HG02763 (cell line): Measurements from ENCODE around the gene ADM2.

Experiments used
- ATAC-seq: cut with Tn5 transposase; IDR thresholded peaks from one replicate; pipeline ENCODE4 v1.9.1; 2021; ENCODE audit warnings: mild to moderate bottlenecking, moderate library complexity; ENCODE audit not compliant: unreplicated experiment

The ADM2 gene

DNA sequence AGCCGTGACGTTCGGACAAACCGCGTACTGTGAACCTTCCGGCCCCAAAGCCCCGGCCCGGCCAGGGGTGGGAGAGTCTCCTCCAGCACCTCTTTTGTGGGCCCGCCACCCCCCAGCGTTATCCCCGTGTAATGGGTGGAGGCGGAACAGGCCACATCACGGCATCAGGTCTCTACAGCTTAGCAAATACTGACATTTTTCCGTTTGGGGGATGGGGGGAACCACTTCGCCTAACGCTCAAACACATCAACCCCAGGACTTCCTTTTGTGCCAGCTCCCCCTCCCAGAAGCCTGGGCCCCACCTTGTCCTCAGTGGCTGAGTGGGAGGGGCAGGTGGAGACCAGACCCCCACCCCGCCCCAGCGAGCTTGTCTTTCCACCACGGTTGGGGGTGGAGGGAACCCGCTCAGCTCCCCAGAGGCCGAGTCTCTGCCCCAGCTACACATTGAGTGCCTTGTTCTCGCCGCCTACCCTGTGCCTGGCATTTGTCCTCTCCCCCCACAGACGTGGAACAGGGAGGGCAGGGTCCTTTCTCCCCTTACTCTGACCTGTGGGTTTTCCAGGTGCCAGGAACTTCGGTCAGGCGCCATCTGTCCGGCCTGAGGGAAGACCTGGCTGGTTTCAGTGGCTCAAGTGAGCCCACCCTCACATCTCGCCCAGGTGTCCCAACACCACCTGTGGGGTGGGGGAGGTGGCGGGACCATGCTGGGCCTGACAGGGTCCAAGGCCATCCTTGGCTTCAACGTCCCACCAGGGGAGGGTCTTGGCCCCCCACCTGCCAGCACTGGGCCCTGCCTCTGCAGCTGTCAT is 36.1 kb upstream of the ADM2 start:
- no peak for ATAC-seq

DNA sequence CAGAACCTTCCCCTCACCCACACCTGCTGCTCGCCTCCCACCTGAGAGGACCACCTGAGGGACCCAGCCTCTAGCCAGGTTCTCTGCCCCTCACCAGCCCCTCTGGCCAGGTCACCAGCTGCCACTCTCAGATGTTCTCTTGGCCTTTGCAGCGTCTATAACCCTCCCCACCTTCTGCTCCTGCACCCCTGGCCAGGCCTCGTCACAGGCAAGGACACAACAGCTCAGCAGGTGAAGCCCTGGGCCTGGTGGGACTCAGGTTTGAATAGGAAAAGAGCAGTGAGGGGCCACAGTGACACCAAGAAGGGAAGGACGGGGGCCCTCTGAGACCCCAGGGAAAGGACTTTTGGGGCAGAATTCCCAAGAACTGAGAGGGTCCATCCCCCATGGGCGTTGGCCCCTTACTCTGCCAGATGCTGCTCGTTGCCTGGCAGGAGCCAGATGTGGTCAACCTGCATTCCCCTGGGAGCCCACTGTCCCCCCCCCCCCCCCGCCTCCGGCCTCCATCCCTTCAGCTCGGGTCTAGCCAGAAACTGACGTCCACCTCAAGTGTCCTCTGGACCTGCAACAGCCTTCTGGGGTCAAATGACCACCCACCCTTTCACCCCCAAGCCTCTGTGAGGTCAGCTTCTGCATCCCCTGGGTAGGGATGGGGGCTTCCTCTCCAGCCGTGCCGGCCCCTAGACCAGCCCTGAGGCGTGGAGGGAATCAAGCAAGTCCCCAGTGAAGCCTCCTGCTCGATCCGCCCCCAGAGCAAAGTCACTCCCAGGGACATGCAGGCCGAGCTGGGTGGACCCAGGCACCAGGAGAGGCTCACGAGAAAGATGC is 35.2 kb upstream of the ADM2 start:
- ATAC-seq = no peak

DNA sequence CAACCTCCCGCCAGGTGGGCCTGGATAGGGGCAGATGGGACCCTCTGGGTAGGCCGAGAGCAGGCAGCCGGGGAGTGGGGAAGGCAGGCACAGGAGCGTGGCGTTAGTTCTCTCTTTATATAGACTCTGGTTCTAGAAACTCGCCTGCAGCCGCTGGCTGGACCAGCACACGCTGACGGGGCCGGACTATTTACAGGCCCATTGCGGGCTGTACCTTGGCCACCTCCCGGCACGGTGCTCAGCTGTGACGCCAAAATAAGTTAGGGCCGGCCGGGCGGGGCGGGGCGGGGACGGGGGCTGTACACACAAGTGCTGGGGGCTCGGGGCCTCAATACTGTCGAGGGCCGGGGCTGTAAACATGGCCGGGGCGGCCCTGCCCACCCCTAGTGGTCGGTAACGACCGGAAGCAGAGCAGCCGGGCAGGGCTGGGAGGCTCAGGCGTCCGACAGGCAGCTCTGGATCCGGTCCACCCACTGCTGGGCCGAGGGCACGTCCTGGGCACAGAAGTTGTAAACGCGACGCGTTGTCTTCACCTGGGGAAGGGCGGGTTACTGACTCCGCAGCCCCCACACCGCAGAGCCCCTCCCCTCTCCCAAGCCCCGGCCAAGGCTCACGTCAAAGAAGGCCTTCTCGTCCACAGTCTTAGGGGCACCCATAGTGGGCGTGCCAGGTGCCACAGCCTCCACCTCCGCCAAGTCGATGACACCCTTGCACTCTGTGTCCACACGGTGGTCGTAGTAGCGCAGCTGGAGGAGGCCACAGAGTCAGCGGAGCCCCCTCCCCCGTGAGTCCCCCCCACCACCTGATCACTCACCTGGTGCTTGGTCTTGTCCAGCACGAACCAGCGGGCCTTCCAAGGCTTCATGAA is 34.4 kb upstream of the ADM2 start:
- ATAC-seq = no peak

DNA sequence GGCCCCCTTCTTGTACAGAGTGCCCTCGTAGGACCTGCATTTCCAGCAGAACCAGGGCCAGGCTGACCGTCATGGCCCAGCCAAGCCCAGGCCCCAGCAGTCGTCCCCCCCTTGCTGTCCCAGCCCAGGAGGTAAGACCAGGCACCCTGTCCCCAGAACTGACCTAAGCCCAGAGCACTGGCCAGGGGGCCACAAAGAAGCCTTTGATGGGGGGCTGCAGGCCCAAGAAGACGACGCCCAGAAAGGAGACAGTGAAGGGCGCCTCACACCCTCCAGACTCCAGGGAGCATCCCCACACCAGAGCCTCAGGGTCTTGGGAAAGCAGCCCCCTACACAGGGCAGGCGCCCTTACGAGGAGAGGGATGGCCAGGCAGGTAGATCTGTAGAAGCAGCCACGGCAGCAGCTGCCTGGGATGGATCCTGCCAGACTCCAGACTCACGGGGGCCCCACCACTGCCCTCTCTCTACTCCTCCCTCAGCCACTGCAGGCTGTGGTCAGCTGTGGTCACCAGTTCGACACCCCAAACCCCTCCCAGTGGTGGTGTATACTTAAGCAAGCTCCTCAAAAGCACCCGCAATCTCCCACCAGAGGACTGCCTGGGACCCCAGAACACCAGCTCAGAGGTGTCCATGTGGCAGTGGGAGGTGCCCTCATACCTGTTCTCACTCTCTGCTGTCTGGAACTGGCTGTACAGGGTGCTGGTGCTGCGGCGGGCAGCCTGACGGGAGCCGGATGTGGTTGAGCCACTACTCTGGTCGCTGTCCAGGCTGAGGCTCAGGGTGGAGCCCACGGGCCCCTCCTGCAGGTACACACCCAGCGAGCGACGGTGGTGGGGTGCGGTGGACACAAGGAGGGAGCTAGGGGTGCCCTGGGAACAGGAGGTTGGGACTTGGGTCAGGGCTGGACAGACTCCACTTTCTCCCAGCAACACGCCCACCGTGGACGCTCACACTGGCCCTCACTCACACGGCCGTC is 33.5 kb upstream of the ADM2 start:
- ATAC-seq = no peak

DNA sequence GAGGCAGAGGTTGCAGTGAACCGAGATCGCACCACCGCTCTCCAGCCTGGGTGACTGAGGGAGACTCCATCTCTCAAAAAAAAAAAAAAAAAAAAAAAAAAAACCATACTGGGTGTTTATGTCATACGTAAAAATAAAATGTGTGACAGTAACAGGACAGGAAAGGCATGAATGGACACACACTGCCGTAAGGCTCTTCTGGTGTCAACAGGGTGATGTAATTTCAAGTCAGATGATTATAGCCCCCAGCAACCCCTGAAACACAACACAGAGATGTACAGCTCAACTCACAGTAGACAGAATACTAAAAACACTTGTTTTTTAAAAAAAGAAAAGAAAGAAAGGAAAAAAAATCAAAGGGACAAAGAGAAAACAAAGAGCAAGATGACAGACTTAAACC is 28.7 kb upstream of the ADM2 start:
- ATAC-seq = no peak

DNA sequence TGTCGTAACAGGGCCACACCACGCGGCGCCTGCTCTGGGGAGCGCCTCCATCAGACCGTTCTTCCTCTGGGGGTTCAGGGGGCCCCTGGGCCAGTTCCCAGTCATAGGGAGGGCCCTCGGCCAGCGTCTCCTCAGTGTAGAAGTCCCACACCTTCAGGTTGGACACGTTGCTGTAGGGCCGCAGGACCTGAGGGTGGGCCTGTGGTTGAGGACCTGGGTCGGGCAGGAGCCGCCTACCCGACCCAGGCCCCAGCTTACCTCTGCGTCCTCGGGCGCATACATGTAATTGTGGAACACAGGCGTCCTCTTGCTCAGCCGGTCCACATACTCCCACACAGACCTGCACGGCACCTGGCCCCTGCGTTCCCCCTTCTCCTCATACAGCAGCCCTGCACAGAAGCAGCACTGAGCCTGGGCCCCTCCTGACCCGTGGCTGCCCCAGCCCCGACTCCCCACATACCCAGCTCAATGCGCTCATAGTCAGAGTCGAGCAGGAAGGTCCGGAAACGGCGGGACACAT is 26.7 kb upstream of the ADM2 start:
- no peak for ATAC-seq

DNA sequence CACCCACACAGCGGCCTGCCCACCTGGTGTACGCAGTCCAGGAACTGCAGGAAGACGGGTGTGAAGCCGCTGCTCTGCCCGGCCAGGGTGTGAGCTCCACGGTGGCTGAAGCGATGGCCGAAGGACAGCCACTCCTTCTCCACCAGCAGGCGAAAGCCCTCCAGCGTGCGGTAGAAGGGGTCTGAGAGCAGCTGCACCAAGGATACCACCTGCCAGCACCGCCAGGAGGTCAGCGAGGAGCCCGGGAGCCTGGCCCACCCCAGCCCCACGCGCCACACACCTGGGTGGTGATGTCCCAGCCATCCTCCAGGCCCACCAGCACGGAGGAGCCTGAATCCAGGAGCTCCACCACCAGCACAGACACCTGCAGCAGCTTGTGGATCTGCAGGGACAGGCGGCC is 26.1 kb upstream of the ADM2 start:
- ATAC-seq = no peak

DNA sequence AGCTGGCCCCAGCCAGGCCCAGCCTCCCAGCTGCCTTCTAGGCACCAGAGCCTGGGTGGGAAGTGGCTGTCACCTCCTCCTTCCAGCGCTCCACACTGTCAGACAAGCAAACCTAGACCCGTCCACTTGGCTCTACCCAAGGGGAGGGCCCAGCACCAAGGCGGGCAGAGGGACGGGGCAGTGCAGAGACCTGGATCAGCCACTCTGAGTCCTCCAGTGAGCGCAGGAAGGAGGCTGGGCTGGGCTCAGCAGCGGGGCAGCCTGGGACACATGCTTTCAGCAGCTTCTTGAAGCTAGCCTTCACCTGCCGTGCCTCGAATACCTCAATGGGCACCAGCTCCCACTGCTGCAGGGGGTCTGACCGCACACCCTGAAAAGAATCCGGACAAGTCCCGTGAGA is 25.3 kb upstream of the ADM2 start:
- no peak for ATAC-seq

DNA sequence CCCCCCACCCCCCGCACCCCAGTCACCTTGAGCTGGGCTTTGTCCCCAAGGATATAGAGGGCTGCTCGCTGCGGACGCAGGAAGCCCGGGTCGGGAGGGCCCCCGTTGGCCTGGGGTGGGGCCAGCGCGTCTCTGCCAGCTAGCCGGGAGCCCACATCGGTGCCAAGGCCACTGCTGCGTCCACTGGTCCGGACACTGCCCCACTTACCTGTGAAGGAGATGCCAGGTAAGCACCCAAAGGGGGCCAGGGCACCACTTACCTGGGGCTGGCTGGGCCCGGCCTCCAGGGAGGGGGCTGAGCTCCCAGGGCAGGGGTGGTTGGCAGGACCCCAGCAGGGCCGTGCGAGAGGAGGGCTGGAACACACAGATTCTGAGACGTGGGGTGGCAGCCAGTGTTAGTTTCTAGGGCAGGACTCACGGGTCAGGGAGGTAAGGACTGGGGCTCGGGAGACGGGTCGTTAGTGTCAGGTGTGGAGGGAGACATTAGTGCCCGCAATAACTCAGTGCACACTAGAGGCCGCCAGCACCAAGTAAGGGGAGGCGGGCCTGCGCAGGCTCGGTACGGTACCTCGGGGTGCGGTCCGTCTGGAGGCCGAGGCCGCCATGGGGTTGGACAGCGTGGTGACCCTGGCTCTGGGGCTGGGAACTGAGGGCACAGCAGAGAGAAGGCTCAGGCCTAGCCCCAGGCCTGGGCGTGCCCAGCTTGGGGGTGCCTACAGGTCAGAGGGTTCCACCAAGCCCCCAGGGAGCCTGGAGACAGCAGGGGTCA is 24.7 kb upstream of the ADM2 start:
- no peak for ATAC-seq

DNA sequence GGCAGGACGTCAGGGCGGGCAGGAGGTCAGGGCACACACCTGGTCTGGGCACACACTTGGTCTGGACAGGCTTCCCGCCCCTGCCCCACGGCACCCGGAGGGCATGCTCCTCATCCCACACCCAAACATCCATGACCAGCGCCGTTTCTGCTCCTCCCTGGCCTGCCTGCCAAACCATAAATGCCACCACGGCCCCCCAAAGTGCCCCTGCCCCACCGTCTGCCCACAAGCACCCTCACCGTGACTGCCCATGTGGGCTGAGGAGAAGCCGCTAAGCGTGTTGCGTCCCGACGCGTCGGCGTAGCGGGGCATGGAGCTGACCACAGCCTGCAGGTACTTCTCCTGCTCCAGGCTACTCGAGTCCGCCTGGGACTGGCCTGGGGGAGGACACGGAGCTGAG is 22.3 kb upstream of the ADM2 start:
- no peak for ATAC-seq

DNA sequence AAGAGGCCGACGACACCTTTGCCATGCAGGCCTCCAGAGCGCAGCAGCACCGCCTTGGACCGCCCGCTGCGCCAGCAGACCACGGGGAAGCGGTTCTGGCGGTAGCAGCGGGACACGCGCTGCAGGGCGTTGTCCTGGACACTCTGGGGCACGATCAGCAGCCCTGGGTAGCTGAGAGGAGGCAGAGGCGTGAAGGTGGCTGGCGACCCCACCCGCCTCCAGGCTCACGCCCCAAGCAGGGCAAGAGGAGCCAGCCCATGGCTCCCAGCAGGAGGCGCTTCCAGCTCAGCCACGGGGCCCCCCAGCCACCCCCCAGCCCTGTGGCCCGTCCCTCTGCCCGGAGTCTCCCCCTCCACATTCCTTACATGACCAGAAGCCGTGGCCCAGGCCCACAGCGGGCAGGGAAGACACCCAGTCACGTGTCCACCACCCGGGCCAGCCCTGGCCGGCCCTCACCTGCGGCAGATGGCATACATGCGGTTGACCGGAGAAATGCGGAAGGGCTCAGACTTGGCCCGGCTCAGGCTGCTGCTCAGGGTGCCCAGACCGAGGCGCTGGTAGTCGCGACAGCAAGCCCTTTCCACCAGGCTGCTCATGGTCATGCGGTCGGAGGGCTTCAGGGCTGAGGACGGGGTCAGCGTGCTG is 21.7 kb upstream of the ADM2 start:
- no peak for ATAC-seq

DNA sequence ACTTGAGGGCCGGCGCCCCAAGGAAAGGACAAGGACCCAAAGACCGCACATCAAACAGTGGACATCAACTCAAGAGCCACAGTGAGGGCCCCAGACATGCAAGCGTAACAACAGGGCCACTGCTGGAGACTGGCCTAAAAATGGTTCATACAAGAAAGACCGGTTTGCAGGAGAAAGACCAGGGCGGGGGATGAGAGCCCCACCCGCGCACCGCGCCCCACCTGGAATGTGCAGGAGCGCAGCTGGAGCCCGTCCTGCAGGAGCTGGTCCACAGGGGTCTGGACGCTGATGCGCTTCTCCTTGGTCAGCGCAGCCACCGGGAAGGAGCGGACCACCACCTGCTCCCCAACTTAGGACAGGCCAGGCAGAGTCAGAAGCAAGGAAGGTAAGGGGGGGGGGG is 20.4 kb upstream of the ADM2 start:
- no peak for ATAC-seq

DNA sequence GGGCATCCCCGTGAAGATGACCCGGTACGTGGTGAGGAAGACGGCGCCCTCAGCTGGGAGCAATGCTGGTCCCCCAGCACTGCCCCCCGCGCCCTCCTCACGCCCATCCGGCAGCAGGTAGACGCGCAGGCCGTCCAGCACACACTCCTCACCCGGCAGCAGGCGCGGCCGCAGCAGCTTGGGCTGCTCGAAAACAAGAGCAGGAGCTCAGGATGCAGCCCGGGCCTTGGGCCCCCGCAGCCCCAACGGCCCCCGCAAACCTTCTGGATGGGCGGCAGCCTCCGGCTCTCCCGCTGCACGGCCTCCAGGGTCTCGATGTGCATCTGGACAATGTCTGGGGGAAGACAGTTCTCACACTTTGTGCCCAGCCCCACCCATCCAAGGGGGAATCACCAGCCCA is 19.8 kb upstream of the ADM2 start:
- ATAC-seq = no peak

DNA sequence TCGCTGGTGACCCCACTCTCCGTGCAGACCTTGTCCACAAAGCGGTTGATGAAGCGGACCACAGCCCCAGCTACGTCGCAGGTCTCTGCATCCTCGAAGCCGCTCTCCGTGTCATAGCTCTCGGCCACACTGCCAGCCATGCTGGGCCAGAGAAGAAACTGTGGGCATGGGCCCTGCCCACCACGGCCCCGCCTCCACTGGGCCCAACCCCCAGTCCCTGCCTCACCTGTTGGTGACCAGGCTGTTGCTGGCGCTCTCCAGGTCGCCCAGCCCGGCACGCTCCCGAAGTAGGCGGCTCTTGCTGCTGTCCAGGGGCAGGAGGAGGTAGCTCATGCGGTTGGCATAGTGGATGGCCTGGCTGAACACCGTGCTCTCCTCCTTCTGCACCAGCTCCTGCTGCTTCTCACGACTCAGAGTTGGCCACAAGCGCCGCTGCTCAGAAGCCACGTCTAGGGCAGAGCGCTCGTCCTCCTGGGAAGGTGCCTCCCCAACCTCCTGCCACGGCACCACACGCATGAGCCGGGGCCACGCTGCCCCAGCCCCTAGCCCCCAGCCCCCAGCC is 19.3 kb upstream of the ADM2 start:
- no peak for ATAC-seq

DNA sequence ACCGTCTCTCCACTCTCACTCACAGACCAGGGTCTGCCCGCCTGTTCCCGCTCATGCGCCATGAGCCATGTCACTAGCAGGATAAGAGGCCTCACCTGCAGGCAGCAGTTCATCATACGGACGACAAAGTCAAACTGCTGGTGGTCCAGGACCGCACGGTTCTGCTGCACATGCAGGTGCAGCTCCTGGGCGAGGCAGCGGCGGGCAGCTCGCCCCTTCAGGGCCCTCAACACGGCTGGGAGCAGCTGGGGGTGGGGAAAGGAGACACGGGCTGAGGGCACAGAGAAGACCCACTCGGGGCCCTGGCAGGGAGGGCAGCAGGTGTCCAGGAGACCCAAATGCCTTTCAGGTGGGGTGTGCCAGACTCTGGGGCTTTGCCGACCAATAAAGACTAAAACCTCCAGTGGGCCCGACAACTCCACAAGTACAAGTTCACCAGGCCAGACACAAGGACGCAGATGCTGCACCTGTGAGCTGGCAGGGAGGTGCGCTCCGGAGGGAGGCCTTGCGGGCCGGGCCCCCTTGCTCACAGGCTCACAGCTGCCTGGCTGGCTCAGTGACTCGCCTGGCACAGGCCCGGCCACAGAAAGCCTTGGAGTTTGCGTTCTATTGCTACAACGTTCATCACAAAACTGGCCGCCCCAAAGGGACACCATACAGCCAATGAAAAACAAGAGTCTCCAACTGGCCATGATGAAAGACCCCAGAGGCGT is 18.0 kb upstream of the ADM2 start:
- no peak for ATAC-seq

DNA sequence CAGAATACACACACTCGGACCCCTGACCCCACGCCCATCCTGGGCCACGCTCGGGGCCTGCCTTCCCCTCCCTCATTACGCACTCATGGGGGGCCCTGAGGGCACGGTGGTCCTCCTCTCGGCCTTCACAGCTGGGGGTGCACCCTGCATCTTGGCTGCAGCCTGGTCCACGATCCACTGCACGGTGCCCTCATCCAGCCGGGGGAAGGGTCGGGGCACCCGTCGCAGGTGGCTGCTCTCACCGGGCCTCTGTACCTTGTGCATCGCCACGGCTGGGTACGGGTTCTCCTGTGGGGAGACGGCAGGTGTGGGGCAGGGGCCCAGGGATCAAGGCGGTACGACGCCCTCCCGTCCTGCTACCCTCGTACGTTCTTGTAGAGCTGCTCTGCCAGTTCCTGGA is 16.9 kb upstream of the ADM2 start:
- ATAC-seq = no peak

DNA sequence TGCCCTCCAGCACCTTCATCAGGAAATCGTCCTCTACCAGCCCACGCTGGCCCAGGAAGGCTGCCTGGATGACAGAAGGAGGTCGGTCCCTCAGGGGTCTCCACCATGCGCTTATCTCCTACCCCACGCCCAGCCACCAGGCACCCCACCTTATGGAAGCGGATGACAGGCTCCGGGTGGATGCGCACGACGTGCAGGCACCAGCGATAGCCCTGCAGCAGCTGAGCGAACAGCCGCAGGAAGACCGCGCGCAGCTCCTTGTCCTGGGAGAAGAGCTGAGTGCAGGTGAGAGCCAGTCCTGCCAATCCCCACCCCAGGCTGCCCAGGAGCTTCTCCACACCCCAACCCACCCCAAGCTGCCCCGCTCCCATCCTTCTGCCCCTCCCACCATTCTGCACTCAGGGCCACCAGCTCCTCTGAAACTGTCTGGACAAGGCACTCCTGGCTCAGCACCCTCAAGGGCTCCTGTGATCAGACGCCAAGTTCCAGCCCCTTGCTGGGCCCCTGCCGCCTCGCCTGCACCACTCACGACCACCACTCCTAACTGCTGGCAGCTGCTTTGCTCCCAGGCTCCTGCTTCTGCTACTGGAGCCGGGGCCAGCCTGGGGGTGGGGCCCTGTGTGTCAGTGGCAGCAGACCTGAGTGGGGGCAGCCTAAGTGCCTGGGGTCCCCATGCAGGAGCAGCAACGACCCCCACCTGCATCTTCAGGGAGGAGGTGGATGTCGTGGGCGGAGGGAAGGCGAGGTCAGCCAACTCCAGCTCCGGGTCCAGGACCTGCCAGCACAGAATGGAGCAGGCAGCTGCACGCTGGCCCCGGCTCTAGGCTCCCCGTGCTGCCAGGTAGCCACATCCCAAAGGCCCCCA is 16.0 kb upstream of the ADM2 start:
- ATAC-seq = no peak
